Measurements from ENCODE around the gene SHC1.
A peak's percentile ranks its signal among the peaks of the same experiment; 100 is the strongest.

Gene SHC1

GRCh38 chr1:155015527-155016230 lies 45.1 kb upstream of the SHC1 start:
- Histone ChIP-seq H3K4me2 (ENCODE audit: low read length) (peak overlapping the region; percentile 90), H3F3A (ENCODE audit: control insufficient read depth, insufficient read depth) (peaks cover 25% of the 10 kb centered on the region), H3K36me3 (ENCODE audit: control insufficient read depth, low read length) (peaks cover 24% of the 10 kb centered on the region), H3K4me1 (ENCODE audit: control insufficient read depth, low read length) (peaks cover 75% of the 10 kb centered on the region), H3K4me3 (ENCODE audit: low read length) (no peak overlapping the region), H3K9me2 (replicated peaks; ENCODE audit: control insufficient read depth, low read length) (no peaks in the 10 kb centered on the region), H4K20me1 (ENCODE audit: control insufficient read depth, insufficient read depth, low read depth, low read length) (no peaks in the 10 kb centered on the region), H3K9me3 (ENCODE audit: control insufficient read depth, insufficient read depth, low read length) (no peaks in the 10 kb centered on the region), H3K27me3 (ENCODE audit: control insufficient read depth, low read length) (no peaks in the 10 kb centered on the region), H3K27ac (ENCODE audit: low read depth, low read length) (peak overlapping the region; percentile 35; the same call in 1 of the 2 replicates), H3K79me2 (ENCODE audit: control insufficient read depth, low read length) (no peaks in the 10 kb centered on the region)
- TF ChIP-seq, protein P1, sequence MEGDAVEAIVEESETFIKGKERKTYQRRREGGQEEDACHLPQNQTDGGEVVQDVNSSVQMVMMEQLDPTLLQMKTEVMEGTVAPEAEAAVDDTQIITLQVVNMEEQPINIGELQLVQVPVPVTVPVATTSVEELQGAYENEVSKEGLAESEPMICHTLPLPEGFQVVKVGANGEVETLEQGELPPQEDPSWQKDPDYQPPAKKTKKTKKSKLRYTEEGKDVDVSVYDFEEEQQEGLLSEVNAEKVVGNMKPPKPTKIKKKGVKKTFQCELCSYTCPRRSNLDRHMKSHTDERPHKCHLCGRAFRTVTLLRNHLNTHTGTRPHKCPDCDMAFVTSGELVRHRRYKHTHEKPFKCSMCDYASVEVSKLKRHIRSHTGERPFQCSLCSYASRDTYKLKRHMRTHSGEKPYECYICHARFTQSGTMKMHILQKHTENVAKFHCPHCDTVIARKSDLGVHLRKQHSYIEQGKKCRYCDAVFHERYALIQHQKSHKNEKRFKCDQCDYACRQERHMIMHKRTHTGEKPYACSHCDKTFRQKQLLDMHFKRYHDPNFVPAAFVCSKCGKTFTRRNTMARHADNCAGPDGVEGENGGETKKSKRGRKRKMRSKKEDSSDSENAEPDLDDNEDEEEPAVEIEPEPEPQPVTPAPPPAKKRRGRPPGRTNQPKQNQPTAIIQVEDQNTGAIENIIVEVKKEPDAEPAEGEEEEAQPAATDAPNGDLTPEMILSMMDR (IDR thresholded peaks at IDR 0.05; ENCODE audit: low read depth, low read length, poor library complexity, severe bottlenecking): no peak
- no peak for TF ChIP-seq EZH2phosphoT487 (IDR thresholded peaks at IDR 0.05; ENCODE audit: borderline replicate concordance, low read length)

DNA sequence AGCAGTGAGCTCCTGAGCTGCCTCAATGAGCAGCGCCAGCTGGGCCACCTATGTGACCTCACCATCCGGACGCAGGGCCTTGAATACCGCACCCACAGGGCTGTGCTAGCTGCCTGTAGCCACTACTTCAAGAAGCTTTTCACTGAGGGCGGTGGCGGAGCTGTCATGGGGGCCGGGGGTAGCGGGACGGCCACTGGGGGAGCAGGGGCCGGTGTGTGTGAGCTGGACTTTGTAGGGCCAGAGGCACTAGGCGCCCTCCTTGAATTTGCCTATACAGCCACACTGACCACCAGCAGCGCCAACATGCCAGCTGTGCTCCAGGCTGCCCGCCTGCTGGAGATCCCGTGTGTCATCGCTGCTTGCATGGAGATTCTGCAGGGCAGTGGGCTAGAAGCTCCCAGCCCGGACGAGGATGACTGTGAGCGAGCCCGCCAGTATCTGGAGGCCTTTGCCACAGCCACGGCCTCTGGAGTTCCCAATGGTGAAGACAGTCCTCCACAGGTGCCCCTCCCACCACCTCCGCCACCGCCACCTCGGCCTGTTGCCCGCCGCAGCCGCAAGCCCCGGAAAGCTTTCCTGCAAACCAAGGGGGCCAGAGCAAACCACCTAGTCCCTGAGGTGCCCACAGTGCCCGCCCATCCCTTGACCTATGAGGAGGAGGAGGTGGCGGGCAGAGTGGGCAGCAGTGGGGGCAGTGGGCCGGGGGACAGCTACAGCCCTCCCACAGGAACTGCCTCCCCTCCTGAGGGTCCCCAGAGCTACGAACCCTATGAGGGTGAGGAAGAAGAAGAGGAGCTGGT lies 44.4 kb upstream of the SHC1 start:
- Histone ChIP-seq H3K4me2 (ENCODE audit: low read length) (peak overlapping the region; percentile 52; the same call in 1 of the 2 replicates), H3K27ac (ENCODE audit: low read depth, low read length) (no peak overlapping the region), H3K9me2 (replicated peaks; ENCODE audit: control insufficient read depth, low read length) (no peaks in the 10 kb centered on the region), H4K20me1 (ENCODE audit: control insufficient read depth, insufficient read depth, low read depth, low read length) (no peaks in the 10 kb centered on the region), H3K4me3 (ENCODE audit: low read length) (no peak overlapping the region), H3K27me3 (ENCODE audit: control insufficient read depth, low read length) (no peaks in the 10 kb centered on the region), H3F3A (ENCODE audit: control insufficient read depth, insufficient read depth) (peaks cover 25% of the 10 kb centered on the region), H3K79me2 (ENCODE audit: control insufficient read depth, low read length) (no peaks in the 10 kb centered on the region), H3K9me3 (ENCODE audit: control insufficient read depth, insufficient read depth, low read length) (no peaks in the 10 kb centered on the region), H3K4me1 (ENCODE audit: control insufficient read depth, low read length) (peaks cover 83% of the 10 kb centered on the region), H3K36me3 (ENCODE audit: control insufficient read depth, low read length) (peaks cover 24% of the 10 kb centered on the region)
- no peak for TF ChIP-seq EZH2phosphoT487 (IDR thresholded peaks at IDR 0.05; ENCODE audit: borderline replicate concordance, low read length)
- TF ChIP-seq, protein P1 (IDR thresholded peaks at IDR 0.05; ENCODE audit: low read depth, low read length, poor library complexity, severe bottlenecking): no peak

DNA sequence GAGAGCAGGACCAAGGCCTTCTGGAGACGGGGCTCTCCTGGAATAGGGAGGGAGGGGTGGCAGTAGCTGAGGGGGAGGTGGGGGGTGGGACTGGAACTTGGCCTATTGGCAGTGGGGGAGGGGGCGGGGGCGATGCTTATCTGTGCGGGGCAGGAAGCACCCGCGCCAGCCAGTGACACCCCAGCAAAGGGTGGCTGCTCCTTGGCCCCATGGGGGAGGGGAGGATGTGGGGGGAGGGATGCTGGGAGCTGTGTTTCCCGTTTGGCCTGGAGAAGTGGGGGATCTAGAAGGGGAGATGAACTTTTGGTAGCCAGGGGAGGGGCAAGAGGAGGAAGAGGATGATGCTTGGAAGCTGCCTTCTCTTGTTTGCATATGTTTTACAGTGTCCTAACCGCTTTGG lies 43.1 kb upstream of the SHC1 start:
- Histone ChIP-seq H3K27ac (ENCODE audit: low read depth, low read length) (peak overlapping the region; percentile 25; the same call in 1 of the 2 replicates), H3K9me2 (replicated peaks; ENCODE audit: control insufficient read depth, low read length) (no peaks in the 10 kb centered on the region), H3K27me3 (ENCODE audit: control insufficient read depth, low read length) (no peaks in the 10 kb centered on the region), H3K79me2 (ENCODE audit: control insufficient read depth, low read length) (no peaks in the 10 kb centered on the region), H3F3A (ENCODE audit: control insufficient read depth, insufficient read depth) (peaks cover 25% of the 10 kb centered on the region), H3K4me3 (ENCODE audit: low read length) (peak overlapping the region; percentile 22; the same call in 1 of the 2 replicates), H3K36me3 (ENCODE audit: control insufficient read depth, low read length) (peaks cover 24% of the 10 kb centered on the region), H3K4me1 (ENCODE audit: control insufficient read depth, low read length) (peaks cover 93% of the 10 kb centered on the region), H3K9me3 (ENCODE audit: control insufficient read depth, insufficient read depth, low read length) (no peaks in the 10 kb centered on the region), H3K4me2 (ENCODE audit: low read length) (peak overlapping the region; percentile 52), H4K20me1 (ENCODE audit: control insufficient read depth, insufficient read depth, low read depth, low read length) (no peaks in the 10 kb centered on the region)
- TF ChIP-seq EZH2phosphoT487 (IDR thresholded peaks at IDR 0.05; ENCODE audit: borderline replicate concordance, low read length): no peak
- TF ChIP-seq, protein P1 (IDR thresholded peaks at IDR 0.05; ENCODE audit: low read depth, low read length, poor library complexity, severe bottlenecking): no peak

Data from DOHH2 (cell line).